Keratinocyte (primary cell): Measurements from ENCODE around the gene KCNC1. TPM values are rescaled to one million over a fixed set of nuclear protein-coding genes. Genes with fewer than 3 reads are reported as not detected.

Experiments
- DNase-seq: peaks from one replicate; pipeline ENCODE4 v3.0.0-alpha.2; 2011; ENCODE audit warnings: low read depth, missing footprints, low spot score
- FAIRE-seq: peaks from 2 replicates; lab custom pipeline; 2011; peaks lifted over from hg19 to GRCh38; lab: Jason Lieb, UNC
- H2AFZ ChIP-seq: 2 replicates; pipeline ENCODE4 v1.6.0; 2012; ENCODE audit warnings: low read length, control low read depth, inconsistent platforms; ENCODE audit not compliant: control insufficient read depth
- H3K27ac ChIP-seq: 2 replicates; pipeline ENCODE4 v1.5.1; 2011; ENCODE audit warnings: low read length; ENCODE audit not compliant: control insufficient read depth, insufficient read depth
- H3K27me3 ChIP-seq: 3 replicates; pipeline ENCODE4 v1.6.0; 2011; ENCODE audit warnings: low read length; ENCODE audit not compliant: control insufficient read depth, insufficient read depth; ENCODE audit errors: extremely low read depth
- H3K36me3 ChIP-seq, 2 experiments: 2 replicates in 1 of 2; 3 replicates in 1 of 2; pipeline ENCODE4 v1.5.1; 2011; ENCODE audit warnings: low read length in 2 of 2, mild to moderate bottlenecking in 1 of 2; ENCODE audit not compliant: control insufficient read depth in 2 of 2, insufficient read depth in 2 of 2; ENCODE audit errors: extremely low read depth in 1 of 2
- H3K4me1 ChIP-seq: 3 replicates; pipeline ENCODE4 v1.5.1; 2011; ENCODE audit warnings: low read length; ENCODE audit not compliant: control insufficient read depth, insufficient read depth; ENCODE audit errors: extremely low read depth
- H3K4me2 ChIP-seq: 3 replicates; pipeline ENCODE4 v1.6.0; 2011; ENCODE audit warnings: low read depth, low read length; ENCODE audit not compliant: control insufficient read depth, insufficient read depth; ENCODE audit errors: extremely low read depth
- H3K4me3 ChIP-seq, 3 experiments: fragments of 200-600 bp in 1 of 3; sonication (generic) in 1 of 3; 2 replicates in 2 of 3; 3 replicates in 1 of 3; pipeline ENCODE4 v1.5.1; 2011 to 2016; ENCODE audit warnings: low read length in 3 of 3, mild to moderate bottlenecking in 3 of 3, control low read depth in 2 of 3, inconsistent platforms in 1 of 3, low read depth in 1 of 3, mixed read lengths in 1 of 3, mixed run types in 1 of 3, moderate library complexity in 1 of 3; ENCODE audit not compliant: control insufficient read depth in 2 of 3, insufficient read depth in 2 of 3; ENCODE audit errors: extremely low read depth in 1 of 3
- H3K79me2 ChIP-seq: 2 replicates; pipeline ENCODE4 v1.6.0; 2012; ENCODE audit warnings: low read length; ENCODE audit not compliant: control insufficient read depth, insufficient read depth
- H3K9ac ChIP-seq: 3 replicates; pipeline ENCODE4 v1.6.0; 2011; ENCODE audit warnings: low read length; ENCODE audit not compliant: control insufficient read depth, insufficient read depth; ENCODE audit errors: extremely low read depth
- H3K9me1 ChIP-seq: 3 replicates; pipeline ENCODE4 v1.6.0; 2011; ENCODE audit warnings: low read length; ENCODE audit not compliant: control insufficient read depth, insufficient read depth; ENCODE audit errors: extremely low read depth
- H3K9me3 ChIP-seq: 2 replicates; pipeline ENCODE4 v1.5.1; 2012; ENCODE audit warnings: low read depth, low read length; ENCODE audit not compliant: control insufficient read depth
- H4K20me1 ChIP-seq: 3 replicates; pipeline ENCODE4 v1.6.0; 2011; ENCODE audit warnings: low read length; ENCODE audit not compliant: control insufficient read depth, insufficient read depth; ENCODE audit errors: extremely low read depth
- CTCF ChIP-seq, 3 experiments: IDR thresholded peaks in 1 of 3; conservative IDR thresholded peaks in 1 of 3; optimal IDR thresholded peaks in 1 of 3; 2 replicates in 2 of 3; 3 replicates in 1 of 3; pipeline versions ENCODE3 to v1.5.1; 2011; ENCODE audit warnings: low read length in 3 of 3, mild to moderate bottlenecking in 3 of 3, moderate library complexity in 2 of 3, control low read depth in 1 of 3, inconsistent platforms in 1 of 3; ENCODE audit not compliant: insufficient read depth in 2 of 3; ENCODE audit errors: extremely low read depth in 1 of 3
- EZH2 ChIP-seq: IDR thresholded peaks from one replicate; pipeline ENCODE4 v1.6.1; 2012; ENCODE audit warnings: inconsistent platforms, mild to moderate bottlenecking, low read length, moderate library complexity
- dilution Hi-C: fragments of 300-500 bp; cut with MboI; formaldehyde crosslinking; loops from one replicate; pipeline ENCODE4 v1.7.0; 2020; ENCODE audit warnings: low sequenced_read_pairs; ENCODE audit not compliant: extremely low pct_ligation_motif_present
- polyA plus RNA-seq, 5 experiments: library from polyadenylated mRNA; depleted of rRNA in 3 of 5; stranded (reverse) in 3 of 5; stranded (forward) in 1 of 5; unstranded in 1 of 5; fragments of >200 nt; gene quantifications; 1 replicate in 1 of 5; 2 replicates in 3 of 5; 3 replicates in 1 of 5; pipeline versions ENCODE4 v1.2.1 to v1.2.3, GENCODE V29; 2011 to 2012; ENCODE audit warnings: missing spikeins in 2 of 5, low read depth in 1 of 5, low replicate concordance in 1 of 5

The KCNC1 gene
- polyA plus RNA-seq, 1 donor (not counting 4 experiments of a cell fraction or from before 2014, with no cell fraction given) = not detected

- dilution Hi-C loops = no loop called here
- peaks cover 10% of the 10 kb centered on the region for H3K27me3 ChIP-seq
Measured at GRCh38 chr11:17687946-17688670, 46.5 kb upstream of the KCNC1 start.

GRCh38 chr11:17691550-17691949 lies 43.0 kb upstream of the KCNC1 start:
- H3K4me2 ChIP-seq = no peak overlapping the region
- dilution Hi-C loops = no loop called here
- H4K20me1 ChIP-seq = no peaks in the 10 kb centered on the region
- no peak overlapping the region for H2AFZ ChIP-seq
- no peaks in the 10 kb centered on the region for H3K79me2 ChIP-seq
- no peaks in the 10 kb centered on the region for H3K4me1 ChIP-seq
- FAIRE-seq (no peak), DNase-seq (no peak)
- H3K4me3 ChIP-seq = no peak overlapping the region
- no peak overlapping the region for H3K9ac ChIP-seq
- no peaks in the 10 kb centered on the region for H3K36me3 ChIP-seq
- peaks cover 30% of the 10 kb centered on the region for H3K27me3 ChIP-seq
- no peaks in the 10 kb centered on the region for H3K9me1 ChIP-seq
- no peaks in the 10 kb centered on the region for H3K9me3 ChIP-seq
- TF ChIP-seq EZH2 (no peak), CTCF (optimal IDR thresholded peaks at IDR 0.05 in 1 of 3, IDR thresholded peaks at IDR 0.05 in 1 of 3, conservative IDR thresholded peaks at IDR 0.05 in 1 of 3; ENCODE audit: extremely low read depth in 1 of 3, insufficient read depth in 2 of 3, low read length in 3 of 3) (no peak)
- H3K27ac ChIP-seq = no peak overlapping the region

More at GRCh38 chr11:17687946-17688670, 46.5 kb upstream of the KCNC1 start:
- Histone ChIP-seq H3K9me3 (no peaks in the 10 kb centered on the region), H3K9ac (no peak overlapping the region), H4K20me1 (no peaks in the 10 kb centered on the region), H3K4me2 (no peak overlapping the region), H3K36me3 (no peaks in the 10 kb centered on the region), H3K27ac (no peak overlapping the region), H3K4me3 (no peak overlapping the region), H3K4me1 (no peaks in the 10 kb centered on the region), H3K79me2 (no peaks in the 10 kb centered on the region), H2AFZ (no peak overlapping the region), H3K9me1 (no peaks in the 10 kb centered on the region)
- TF ChIP-seq EZH2 (no peak), CTCF (optimal IDR thresholded peaks at IDR 0.05 in 1 of 3, IDR thresholded peaks at IDR 0.05 in 1 of 3, conservative IDR thresholded peaks at IDR 0.05 in 1 of 3; ENCODE audit: extremely low read depth in 1 of 3, insufficient read depth in 2 of 3, low read length in 3 of 3) (no peak)
- DNase-seq (no peak), FAIRE-seq (no peak)
